Measurements from ENCODE around the gene VAV1. TPM values are rescaled to one million over a fixed set of nuclear protein-coding genes. Genes with fewer than 3 reads are reported as not detected.
A peak's percentile ranks its signal among the peaks of the same experiment; 100 is the strongest.

The VAV1 gene
- total RNA-seq, 1 experiment from 2014 or later: 7.5 TPM

DNA sequence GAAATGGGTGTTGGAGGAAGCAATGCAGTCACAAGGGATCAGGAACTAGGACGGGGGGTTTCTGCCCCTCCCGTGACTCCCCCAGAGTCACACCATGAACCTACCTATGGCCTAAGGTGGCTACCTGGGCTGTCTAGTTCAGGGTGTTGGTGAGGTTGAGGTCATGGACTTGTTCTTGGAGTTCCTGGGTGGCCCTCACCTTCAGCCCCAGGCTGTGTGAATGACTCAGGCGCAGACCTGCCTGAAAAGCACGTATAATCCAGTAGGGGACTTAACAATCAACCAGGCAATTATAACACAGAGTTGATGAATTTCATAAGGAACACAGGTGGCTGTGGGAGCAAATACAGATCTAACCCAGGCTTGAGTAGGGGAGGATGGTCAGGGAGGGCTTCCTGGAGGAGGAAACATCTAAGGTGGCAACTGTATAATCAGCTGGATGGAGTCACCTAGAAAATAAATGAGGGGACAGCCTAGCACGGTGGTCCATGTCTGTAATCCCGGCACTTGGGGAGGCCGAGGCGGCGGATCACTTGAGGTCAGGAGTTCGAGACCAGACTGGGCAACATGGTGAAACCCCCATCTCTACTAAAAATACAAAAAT lies 89.3 kb downstream of the VAV1 start:
- Histone ChIP-seq H3K4me1 (replicated peaks; ENCODE audit: insufficient read depth) (peaks cover 16% of the 10 kb centered on the region), H4K20me1 (ENCODE audit: insufficient read depth) (no peaks in the 10 kb centered on the region), H3K9me2 (ENCODE audit: insufficient read depth) (no peaks in the 10 kb centered on the region), H3K4me3 (no peak overlapping the region), H3K4me2 (peak overlapping the region; percentile 1; the same call in 1 of the 2 replicates), H3K9me3 (ENCODE audit: insufficient read depth, low read depth) (no peaks in the 10 kb centered on the region), H3F3A (ENCODE audit: insufficient read depth, low read depth) (peaks cover 11% of the 10 kb centered on the region), H2AFZ (no peak overlapping the region), H3K36me3 (ENCODE audit: low read depth) (no peaks in the 10 kb centered on the region), H3K27ac (peak overlapping the region; percentile 39), H3K79me2 (ENCODE audit: low read depth) (no peaks in the 10 kb centered on the region), H3K27me3 (ENCODE audit: insufficient read depth, low read depth) (no peaks in the 10 kb centered on the region)
- BruUV-seq (replicated peaks): no TSS peak
- TF ChIP-seq EZH2 (IDR thresholded peaks at IDR 0.05; ENCODE audit: low read depth): no peak
- TF ChIP-seq, protein P1, sequence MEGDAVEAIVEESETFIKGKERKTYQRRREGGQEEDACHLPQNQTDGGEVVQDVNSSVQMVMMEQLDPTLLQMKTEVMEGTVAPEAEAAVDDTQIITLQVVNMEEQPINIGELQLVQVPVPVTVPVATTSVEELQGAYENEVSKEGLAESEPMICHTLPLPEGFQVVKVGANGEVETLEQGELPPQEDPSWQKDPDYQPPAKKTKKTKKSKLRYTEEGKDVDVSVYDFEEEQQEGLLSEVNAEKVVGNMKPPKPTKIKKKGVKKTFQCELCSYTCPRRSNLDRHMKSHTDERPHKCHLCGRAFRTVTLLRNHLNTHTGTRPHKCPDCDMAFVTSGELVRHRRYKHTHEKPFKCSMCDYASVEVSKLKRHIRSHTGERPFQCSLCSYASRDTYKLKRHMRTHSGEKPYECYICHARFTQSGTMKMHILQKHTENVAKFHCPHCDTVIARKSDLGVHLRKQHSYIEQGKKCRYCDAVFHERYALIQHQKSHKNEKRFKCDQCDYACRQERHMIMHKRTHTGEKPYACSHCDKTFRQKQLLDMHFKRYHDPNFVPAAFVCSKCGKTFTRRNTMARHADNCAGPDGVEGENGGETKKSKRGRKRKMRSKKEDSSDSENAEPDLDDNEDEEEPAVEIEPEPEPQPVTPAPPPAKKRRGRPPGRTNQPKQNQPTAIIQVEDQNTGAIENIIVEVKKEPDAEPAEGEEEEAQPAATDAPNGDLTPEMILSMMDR (conservative IDR thresholded peaks at IDR 0.05): no peak
- intact Hi-C loops (cut with micrococcal nuclease; ENCODE audit: unreplicated experiment): loop anchor here (1.0 to 5.0 kb wide), 4 partner anchors 60 to 874 kb away; partner anchors contain the start of genes CRB3 and SH2D3A
- ChIA-PET POLR2A (ENCODE audit: unreplicated experiment) (no interaction called here), CTCF (interaction anchor here (0.6 kb wide), 2 partner anchors 15 to 112 kb away, joined by 3 to 5 read pairs; no protein-coding TSS in a partner anchor)
- DNase-seq: peak; percentile 17 to 88

DNA sequence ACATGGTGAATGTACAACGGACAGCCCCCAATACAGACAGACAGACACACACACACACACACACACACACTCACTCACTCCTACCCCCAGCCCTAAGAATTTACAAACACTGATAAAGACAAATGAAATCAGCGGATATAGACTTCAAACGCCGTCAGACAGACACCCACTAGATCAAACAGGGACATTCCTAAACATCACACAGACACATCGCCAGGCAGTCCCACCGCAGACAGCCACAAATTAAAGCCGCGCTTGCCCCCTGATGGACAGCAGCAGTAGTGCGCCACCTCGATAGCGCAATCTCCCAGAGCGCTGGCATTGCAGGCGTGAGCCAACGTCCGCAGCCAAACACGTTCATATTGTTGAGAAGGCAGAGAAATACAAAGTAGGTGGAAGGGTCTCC lies 90.2 kb downstream of the VAV1 start:
- POLR2A ChIA-PET (ENCODE audit: unreplicated experiment): interaction anchor here (0.8 kb wide), 1 partner anchor 685 kb away, joined by 3 read pairs; no protein-coding TSS in a partner anchor
- CTCF ChIA-PET: interaction anchor here (0.6 kb wide), 1 partner anchor 113 kb away, joined by 5 read pairs; no protein-coding TSS in a partner anchor

DNA sequence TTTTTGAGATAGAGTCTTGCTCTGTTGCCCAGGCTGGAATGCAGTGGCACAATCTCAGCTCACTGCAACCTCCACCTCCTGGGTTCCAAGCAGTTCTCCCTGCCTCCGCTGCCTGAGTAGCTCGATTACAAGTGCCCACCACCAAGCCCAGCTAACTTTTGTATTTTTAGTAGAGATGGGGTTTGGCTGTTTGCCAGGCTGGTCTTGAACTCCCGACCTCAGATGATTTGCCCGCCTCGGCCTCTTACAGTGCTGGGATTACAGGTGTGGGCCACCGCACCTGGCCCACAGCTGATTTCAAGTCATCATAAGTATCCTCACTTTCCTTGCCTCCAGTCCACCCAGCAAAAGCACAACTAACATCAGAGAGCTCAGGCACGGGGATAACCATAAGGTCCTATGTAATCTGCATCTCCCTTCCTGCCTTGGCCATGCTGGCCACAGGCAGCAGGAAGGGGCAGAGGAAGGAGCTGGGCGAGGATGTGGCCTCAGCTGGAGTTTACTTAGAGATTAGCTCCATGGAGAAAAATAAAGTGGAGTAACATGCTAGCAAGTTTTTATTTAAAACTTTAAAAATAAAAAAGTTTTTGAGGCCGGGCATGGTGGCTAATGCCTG lies 91.9 kb downstream of the VAV1 start:
- TF ChIP-seq, protein P1 (conservative IDR thresholded peaks at IDR 0.05): no peak
- TF ChIP-seq EZH2 (IDR thresholded peaks at IDR 0.05; ENCODE audit: low read depth): no peak
- no peaks in the 10 kb centered on the region for H3K79me2 ChIP-seq (ENCODE audit: low read depth)
- no peak overlapping the region for H3K4me2 ChIP-seq
- intact Hi-C loops (cut with micrococcal nuclease; ENCODE audit: unreplicated experiment): loop anchor here (5.0 kb wide), 2 partner anchors 402 to 877 kb away; partner anchors contain the start of gene CRB3
- peaks cover 16% of the 10 kb centered on the region for H3K4me1 ChIP-seq (replicated peaks; ENCODE audit: insufficient read depth)
- no peak overlapping the region for H2AFZ ChIP-seq
- peaks cover 11% of the 10 kb centered on the region for H3F3A ChIP-seq (ENCODE audit: insufficient read depth, low read depth)
- CTCF ChIA-PET: interaction anchor here (0.6 to 1.4 kb wide), 3 partner anchors 138 to 1081 kb away, joined by 3 to 6 read pairs (median 5); no protein-coding TSS in a partner anchor
- POLR2A ChIA-PET (ENCODE audit: unreplicated experiment): no interaction called here
- BruUV-seq (replicated peaks): no TSS peak
- H3K36me3 ChIP-seq (ENCODE audit: low read depth): no peaks in the 10 kb centered on the region
- no peak overlapping the region for H3K4me3 ChIP-seq
- no peaks in the 10 kb centered on the region for H4K20me1 ChIP-seq (ENCODE audit: insufficient read depth)
- no peak for DNase-seq
- H3K9me2 ChIP-seq (ENCODE audit: insufficient read depth): no peaks in the 10 kb centered on the region
- no peaks in the 10 kb centered on the region for H3K9me3 ChIP-seq (ENCODE audit: insufficient read depth, low read depth)
- no peak overlapping the region for H3K27ac ChIP-seq
- H3K27me3 ChIP-seq (ENCODE audit: insufficient read depth, low read depth): no peaks in the 10 kb centered on the region

More for the DNA sequence above, 90.2 kb downstream of the VAV1 start:
- Histone ChIP-seq H3K27me3 (ENCODE audit: insufficient read depth, low read depth) (no peaks in the 10 kb centered on the region), H3F3A (ENCODE audit: insufficient read depth, low read depth) (peaks cover 11% of the 10 kb centered on the region), H3K4me1 (replicated peaks; ENCODE audit: insufficient read depth) (peaks cover 16% of the 10 kb centered on the region), H3K79me2 (ENCODE audit: low read depth) (no peaks in the 10 kb centered on the region), H3K4me2 (peak overlapping the region; percentile 53), H3K27ac (0 out of 2 replicates have a peak overlapping the region, but pooled peaks have one; percentile 16), H3K9me2 (ENCODE audit: insufficient read depth) (no peaks in the 10 kb centered on the region), H3K4me3 (peak overlapping the region; percentile 38; the same call in 1 of the 2 replicates), H3K36me3 (ENCODE audit: low read depth) (no peaks in the 10 kb centered on the region), H3K9me3 (ENCODE audit: insufficient read depth, low read depth) (no peaks in the 10 kb centered on the region), H4K20me1 (ENCODE audit: insufficient read depth) (no peaks in the 10 kb centered on the region), H2AFZ (no peak overlapping the region)
- TF ChIP-seq, protein P1 (conservative IDR thresholded peaks at IDR 0.05): peak; percentile 86
- no peak for TF ChIP-seq EZH2 (IDR thresholded peaks at IDR 0.05; ENCODE audit: low read depth)
- DNase-seq: peak; percentile 75 to 84
- intact Hi-C loops (cut with micrococcal nuclease; ENCODE audit: unreplicated experiment): loop anchor here (1.0 to 5.0 kb wide), 7 partner anchors 61 to 875 kb away; partner anchors contain the start of genes CRB3 and SH2D3A
- BruUV-seq (replicated peaks): no TSS peak
